Measurements from ENCODE around the gene TENM4.

The TENM4 gene

GRCh38 chr11:78906566-78906965, 534.3 kb downstream of the TENM4 start:
- intact Hi-C loops (cut with DNase I; ENCODE audit: low total_unique reads): no loop called here
- no peak for TF ChIP-seq CTCF (IDR thresholded peaks at IDR 0.05)
- H3K4me3 ChIP-seq: no peak overlapping the region
- H3K36me3 ChIP-seq: no peaks in the 10 kb centered on the region
- H3K27me3 ChIP-seq: no peaks in the 10 kb centered on the region
- no peaks in the 10 kb centered on the region for H3K9me3 ChIP-seq
- no peaks in the 10 kb centered on the region for H3K4me1 ChIP-seq
- H3K27ac ChIP-seq: no peak overlapping the region
- no peak for DNase-seq

GRCh38 chr11:78905756-78906155, 535.1 kb downstream of the TENM4 start:
- no peak overlapping the region for H3K4me3 ChIP-seq
- H3K9me3 ChIP-seq: no peaks in the 10 kb centered on the region
- H3K36me3 ChIP-seq: no peaks in the 10 kb centered on the region
- intact Hi-C loops (cut with DNase I; ENCODE audit: low total_unique reads): no loop called here
- no peak for DNase-seq
- no peaks in the 10 kb centered on the region for H3K27me3 ChIP-seq
- no peaks in the 10 kb centered on the region for H3K4me1 ChIP-seq
- TF ChIP-seq CTCF (IDR thresholded peaks at IDR 0.05): no peak
- H3K27ac ChIP-seq: no peak overlapping the region

DNA sequence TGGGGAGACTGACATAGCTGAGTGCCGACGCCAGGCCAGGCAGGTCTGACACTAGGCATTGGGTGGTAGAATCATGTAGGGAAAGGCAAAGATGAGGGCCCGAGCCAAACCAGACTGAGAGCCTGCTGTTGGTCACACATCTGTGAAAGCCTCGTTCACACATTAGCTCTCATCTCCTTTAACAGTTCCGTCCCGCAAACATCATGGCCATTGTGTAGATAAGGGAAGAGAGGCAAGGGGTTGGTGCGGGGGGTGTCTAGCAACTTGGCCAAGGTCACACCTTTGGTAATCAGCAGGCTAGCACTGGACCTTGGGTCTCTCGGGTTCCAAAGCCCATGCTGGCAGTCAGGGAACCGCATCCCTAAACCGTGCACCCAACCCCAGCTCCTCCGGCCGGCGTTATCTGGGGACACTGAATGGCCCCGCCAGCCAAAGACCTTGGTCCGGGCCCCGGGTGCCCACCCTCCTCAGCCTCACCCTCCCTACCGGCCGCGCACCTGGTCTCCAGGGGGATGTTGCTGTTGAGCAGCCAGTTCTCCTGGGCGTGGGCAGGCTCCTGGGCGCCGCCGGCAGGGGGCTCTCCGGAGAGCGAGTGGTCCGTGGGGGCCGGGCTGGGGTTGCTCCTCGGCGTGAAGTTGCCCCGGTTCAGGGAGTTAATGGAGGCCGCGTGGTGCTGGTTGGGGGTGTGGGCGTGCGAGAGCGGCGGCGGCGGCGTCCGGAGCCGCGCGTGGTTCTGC, 537.9 kb downstream of the TENM4 start:
- intact Hi-C loops (cut with DNase I; ENCODE audit: low total_unique reads): no loop called here
- Histone ChIP-seq H3K36me3 (no peaks in the 10 kb centered on the region), H3K4me3 (no peak overlapping the region), H3K4me1 (no peaks in the 10 kb centered on the region), H3K27ac (no peak overlapping the region), H3K27me3 (no peaks in the 10 kb centered on the region), H3K9me3 (no peaks in the 10 kb centered on the region)
- TF ChIP-seq CTCF (IDR thresholded peaks at IDR 0.05): no peak
- no peak for DNase-seq

DNA sequence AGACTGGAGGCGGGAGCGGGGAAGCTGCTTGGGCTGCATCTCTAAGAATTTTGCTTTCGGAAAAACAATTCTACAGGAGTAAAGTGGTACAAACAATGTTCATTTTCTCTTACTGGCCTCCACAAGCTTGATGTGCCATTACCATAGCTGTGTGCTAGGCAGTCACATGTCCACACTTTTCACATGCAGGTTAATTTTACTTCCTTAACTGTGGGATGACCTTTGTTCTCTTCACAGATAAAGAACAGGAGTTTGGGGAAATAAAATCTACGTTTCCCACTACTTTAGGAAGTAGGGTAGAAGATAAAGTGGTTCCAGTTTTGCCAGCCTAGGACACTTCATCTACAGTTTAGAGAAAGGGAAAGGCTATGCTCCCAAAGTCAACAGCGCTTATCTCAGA, 539.0 kb downstream of the TENM4 start:
- no peaks in the 10 kb centered on the region for H3K9me3 ChIP-seq
- no peak for DNase-seq
- no peak for TF ChIP-seq CTCF (IDR thresholded peaks at IDR 0.05)
- intact Hi-C loops (cut with DNase I; ENCODE audit: low total_unique reads): no loop called here
- H3K4me1 ChIP-seq: no peaks in the 10 kb centered on the region
- H3K36me3 ChIP-seq: no peaks in the 10 kb centered on the region
- H3K27me3 ChIP-seq: no peaks in the 10 kb centered on the region
- H3K27ac ChIP-seq: no peak overlapping the region
- no peak overlapping the region for H3K4me3 ChIP-seq

DNA sequence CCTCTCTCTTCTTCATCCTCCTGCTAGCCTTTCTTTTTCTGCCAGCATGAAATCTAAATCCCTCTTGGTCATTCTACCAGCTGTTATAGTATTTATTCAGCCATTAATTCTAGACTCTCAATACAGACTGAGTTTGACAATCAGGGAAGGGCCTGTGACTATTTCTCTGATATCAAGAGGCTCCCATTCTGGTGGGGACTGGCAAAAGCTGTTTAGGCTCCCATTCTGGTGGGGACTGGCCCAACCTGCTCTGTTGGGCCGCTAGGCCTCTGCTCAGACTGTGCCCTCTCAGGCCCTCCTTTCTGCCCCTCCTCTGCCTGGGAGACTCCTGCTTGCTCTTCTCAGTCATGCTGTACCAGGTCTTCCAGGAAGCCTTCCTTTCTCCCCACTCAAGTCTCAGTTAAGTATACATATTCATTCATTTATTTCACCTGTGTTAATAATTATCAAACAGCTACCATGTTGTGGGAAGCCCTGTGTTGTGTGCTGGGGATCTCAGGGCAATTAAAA, 542.5 kb downstream of the TENM4 start:
- Histone ChIP-seq H3K36me3 (no peaks in the 10 kb centered on the region), H3K4me3 (no peak overlapping the region), H3K27me3 (no peaks in the 10 kb centered on the region), H3K4me1 (no peaks in the 10 kb centered on the region), H3K9me3 (no peaks in the 10 kb centered on the region), H3K27ac (no peak overlapping the region)
- intact Hi-C loops (cut with DNase I; ENCODE audit: low total_unique reads): no loop called here
- TF ChIP-seq CTCF (IDR thresholded peaks at IDR 0.05): no peak
- no peak for DNase-seq
